IPS DF 4.7 (cell line): ENCODE data around the gene FAF2.

Experiments
- DNase-seq: peaks from one replicate; pipeline ENCODE4 v3.0.0-alpha.2; 2013; ENCODE audit warnings: low spot score; ENCODE audit errors: extremely low read depth

Gene FAF2

DNA sequence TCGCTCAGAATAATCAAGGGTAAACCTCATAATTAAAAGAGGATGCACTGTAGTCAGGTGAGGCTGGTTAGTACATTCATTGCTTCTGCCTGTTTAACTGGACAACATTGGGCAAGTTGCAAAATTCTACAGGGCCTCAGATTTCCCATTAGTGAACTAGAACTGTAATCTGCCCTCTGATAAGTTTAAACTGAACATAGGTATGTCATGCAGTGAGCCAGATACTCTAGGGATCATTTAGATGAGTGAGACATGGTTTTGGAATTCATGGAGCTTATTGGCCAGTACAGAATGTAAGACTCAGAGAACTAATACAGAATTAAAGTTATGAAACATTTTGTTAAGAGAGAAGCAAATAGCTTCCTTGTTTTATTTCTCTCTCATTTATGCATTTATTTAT, 53.1 kb downstream of the FAF2 start:
- no peak for DNase-seq

DNA sequence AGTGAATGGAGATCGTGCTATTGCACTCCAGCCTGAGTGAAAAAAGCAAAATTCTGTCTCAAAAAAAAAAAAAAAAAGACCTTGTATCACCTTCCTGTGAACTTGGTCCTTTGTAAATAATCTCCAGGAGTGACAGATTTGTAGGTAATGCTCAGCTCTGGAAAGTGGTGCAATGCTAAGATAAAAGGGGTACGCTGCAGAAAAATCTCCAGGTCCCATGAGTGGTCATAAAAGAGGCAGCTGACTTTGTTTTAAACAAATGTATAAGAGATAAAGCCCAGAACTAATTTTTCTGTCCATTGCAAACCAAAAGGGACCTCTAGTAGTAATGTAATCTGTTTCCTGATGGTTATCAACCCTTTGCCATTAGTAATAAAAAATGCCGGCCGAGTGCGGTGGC, 55.3 kb downstream of the FAF2 start:
- no peak for DNase-seq

DNA sequence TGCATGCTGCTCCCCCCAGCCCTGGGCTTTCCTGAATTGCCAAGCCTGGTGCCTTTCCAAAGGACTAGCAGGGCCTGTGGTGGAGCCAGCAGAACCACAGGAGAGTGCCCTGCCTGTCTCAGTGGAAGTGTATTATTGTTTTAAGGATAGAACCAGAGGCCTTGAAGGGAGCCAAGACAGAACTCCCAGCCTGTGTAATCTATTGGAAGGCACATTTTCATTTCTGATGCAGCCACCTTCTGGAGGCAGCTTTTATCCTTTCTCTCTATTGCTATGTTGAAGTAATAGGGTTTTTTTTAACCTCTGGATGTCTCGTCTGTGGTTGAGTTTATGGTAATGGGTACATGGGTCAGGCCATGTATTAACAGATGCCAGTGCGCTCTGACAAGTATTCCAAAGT, 59.7 kb downstream of the FAF2 start:
- no peak for DNase-seq

DNA sequence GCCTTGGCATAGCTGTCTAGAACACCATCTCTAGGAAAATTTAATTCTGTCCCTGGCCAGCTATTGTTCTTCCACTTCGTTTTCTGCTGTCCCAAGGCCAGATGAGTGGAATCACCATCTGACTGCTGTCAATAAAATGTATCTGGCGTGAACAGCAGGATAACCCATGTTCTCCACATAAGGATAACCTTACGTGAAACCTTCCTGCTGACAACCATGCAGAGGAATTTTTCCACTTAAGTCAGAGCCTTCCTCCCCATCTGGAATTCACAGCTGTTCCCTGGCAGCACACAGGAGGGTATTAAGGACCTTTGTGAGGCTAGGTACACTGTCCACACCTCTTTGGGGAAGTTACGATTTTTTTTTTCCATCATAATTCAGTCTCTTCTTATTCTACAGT, 60.4 kb downstream of the FAF2 start:
- DNase-seq = no peak

DNA sequence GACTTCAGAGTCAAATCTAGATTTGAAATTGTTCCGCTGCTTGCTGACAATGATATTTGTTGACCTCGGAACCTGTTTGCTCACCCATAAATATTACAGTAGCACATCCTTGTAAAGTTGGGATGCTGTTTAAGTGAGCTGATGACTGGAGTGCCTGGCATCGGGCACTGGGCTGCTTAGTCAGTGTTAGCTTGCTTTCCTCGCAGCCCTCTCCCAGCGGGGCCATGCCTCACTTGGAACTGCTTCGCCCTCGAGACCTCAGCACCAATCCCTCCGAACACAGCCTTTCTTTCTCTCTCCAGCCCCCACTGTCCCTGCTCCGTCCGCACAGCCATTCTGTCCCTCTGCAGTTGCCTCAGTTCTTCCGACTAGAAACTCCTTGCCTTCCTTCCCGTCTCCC, 65.6 kb downstream of the FAF2 start:
- no peak for DNase-seq

DNA sequence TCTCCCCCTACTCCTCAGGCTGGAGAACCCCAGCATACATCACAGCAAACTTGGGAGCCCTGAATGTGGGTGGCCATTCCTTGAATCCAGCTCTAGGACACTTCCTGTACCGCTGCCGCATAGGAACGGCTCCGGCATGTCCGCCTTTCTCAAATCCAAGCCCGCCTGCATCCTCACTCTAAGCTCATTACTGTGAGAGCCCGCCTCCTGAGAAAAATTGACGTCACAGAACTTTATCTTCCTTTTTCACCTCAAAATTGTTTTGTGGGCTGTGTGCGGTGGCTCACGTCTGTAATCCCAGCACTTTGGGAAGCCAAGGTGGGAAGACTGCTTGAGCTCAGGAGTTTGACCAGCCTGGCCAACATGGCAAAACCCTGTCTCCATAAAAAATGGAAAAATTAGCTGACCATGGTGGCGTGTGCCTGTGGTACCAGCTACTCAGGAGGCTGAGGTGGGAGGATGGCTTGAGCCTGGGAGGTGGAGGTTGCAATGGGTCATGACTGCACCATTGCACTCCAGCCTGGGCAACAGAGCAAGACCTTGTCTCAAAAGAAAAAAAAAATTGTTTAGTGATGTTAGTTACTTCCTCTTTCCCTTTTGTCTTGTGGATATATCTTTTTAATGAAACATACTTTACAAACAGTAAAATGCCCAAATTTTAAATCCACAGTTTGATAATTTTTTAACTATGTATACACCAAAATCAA, 66.2 kb downstream of the FAF2 start:
- DNase-seq = no peak

DNA sequence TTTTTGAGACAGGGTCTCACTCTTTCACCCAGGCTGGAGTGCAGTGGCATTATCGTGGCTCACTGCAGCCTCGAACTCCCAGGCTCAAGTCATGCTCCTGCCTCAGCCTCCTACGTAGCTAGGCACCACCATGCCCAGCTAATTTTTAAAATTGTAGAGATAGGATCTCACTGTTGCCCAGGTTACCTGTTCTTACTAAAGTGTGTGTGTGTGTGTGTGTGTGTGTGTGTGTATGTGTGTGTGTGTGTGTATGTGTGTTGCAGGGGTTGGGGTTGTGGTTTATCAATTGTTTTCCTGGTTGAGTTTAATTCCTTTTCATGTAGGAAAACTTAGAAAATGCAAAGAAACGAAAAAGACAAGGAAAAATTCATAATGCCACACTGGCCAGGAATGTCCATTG, 67.2 kb downstream of the FAF2 start:
- DNase-seq = no peak

DNA sequence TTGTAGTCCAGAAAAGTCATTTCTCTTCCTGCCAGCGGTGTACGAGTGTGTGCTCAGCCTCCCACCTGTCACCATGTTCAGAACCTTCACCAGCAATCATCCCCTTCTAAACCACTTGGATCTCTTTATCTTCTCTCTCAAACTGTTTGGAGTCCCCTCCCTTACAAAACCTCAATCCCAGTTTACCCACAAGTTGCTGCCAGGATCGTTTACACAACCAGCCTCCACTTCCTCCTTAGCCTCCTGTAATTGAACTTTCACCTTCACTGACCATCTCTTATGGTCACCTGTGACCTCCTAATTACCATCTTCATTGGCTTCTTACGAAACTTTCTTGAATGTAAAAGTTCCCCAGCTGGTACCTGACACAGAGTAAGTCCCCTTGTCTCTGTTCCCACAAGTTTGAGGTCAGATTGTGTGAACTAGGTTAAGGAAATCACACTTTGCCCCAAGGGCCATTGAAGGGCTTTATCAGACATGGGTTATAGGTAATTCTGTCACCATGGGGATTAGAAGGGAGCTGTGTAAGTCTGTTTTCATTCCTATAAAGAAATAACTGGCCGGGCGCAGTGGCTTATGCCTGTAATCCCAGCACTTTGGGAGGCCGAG, 69.0 kb downstream of the FAF2 start:
- DNase-seq = no peak

DNA sequence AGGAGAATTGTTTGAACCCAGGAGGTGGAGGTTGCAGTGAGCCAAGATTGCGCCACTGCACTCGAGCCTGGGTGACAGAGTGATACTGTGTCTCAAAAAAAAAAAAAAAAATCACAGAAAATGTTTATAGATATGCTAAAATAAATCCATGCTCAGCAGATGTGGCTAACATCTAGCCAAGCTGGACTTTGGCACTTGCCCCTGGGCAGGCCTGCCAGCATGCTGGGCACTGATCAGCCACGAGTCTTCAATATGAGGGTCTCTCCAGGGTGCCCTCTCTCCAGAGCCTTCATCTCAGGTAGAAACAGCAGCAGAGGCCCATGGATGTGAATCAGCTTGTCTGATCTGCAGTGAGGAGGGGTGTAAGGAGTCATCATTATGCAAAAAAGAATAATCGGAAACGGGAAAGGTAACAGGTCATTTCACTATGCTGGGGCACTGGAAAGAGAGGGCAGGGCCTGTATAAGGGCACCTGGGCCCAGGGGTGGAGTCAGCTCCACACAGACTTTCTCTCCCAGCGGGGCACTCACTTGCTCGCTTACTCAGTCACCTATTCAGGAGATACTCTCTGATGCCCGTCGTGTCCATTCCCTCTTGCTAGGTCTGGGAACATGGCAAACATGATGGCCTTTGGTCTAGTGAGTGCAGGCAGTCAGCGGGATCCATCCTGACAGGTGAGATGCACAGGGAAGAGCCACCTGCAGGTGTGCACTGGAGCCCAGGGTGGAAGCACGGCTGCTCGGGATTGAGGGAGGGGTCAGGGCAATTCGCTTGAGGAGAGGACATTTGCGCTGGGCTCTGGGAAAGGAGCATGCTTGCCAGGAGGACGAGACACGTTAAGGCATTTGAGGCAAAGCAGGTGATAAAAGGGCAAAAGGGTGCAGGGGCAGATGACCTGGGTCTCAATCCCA, 71.9 kb downstream of the FAF2 start:
- no peak for DNase-seq

DNA sequence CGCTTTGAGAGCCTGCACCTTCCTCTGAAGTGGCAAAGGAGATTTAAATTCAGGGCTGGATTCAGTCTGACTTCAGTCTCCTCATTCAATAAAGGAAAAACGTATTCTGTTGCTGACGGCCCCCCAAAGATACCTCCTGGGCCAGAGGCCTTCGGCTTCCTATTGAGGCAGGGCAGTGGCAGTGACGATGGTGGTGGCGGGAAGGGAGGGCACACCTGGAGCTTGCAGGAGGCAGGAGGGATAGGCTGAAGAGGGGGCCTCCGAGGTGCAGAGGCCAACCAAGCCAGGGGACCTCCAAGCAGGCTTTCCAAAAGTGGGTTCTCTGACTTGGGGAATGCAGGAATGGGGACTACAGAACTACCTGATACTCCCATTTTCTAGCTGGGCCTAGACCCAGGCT, 73.1 kb downstream of the FAF2 start:
- DNase-seq = no peak

DNA sequence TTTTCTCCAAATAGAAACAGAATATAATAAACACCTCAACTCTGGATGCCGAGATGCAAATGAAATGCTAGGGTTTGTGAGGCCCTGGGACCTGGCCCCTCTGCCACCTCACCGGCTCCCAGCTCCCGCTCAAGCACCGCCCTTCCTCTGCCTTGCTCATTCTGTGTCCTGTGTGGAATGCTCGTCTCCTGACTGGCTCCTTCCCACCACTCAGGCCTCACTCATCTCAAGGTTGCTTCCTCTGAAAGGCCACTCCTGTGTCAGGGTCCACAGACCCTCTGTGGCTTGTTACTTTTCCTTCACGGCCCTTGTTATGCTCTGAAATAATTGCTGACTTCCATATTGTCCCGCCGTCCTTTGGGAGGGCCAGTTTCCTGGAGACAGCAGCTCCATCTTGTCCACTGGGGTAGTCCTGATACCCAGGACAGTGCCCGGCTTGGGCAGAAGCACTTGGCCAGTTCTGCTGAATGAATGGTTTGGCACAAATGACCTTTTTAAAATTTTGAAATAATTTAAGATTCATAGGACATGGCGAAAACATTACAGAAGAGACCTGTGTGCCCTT, 73.6 kb downstream of the FAF2 start:
- DNase-seq = no peak

DNA sequence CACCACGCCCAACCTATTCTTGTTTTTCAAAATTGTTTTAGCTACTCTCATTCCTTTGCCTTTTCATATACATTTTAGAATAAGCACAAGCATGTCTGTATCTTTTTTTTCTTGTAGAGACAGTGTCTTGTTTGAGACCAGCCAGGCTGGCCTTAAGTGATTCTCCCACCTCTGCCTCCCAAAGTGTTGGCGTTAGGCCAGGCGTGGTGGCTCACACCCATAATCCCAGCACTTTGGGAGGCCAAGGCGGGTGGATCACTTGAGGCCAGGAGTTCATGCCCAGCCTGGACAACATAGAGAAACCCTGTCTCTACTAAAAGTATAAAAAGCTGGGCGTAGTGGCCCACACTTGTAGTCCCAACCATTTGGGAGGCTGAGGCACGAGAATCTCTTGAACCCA, 76.0 kb downstream of the FAF2 start:
- no peak for DNase-seq

DNA sequence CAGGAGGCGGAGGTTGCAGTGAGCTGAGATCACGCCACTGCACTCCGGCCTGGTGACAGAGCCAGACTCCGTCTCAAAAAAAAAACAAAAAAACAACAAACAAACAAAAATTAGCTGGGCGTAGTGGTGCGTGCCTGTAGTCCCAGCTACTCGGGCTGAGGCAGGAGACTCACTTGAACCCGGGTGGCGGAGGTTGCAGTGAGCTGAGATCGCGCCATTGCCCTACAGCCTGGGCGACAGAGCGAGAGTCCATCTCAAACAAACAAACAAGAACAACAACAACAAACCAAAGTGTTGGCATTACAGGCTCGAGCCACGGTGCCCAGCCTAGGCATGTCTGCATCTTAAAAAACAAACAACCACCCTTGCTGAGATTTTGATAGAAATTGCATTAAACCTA, 76.8 kb downstream of the FAF2 start:
- DNase-seq = no peak

DNA sequence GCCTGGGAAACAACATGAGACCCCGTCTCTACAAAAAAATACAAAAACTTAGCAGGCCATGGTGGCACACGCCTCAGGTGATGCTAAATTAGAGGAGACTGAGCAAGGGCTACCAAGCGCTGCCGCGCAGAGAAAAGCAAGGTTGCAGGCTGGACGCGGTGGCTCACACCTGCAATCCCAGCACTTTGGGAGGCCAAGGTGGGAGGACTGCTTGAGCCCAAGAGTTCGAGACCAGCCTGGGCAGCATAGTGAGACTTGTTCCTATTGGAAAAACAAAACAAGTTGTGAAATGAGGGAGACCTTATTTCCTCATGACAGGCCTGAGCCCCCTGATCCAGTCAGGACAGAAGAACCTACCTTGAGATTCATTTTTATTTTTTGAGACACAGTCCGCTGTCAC, 77.5 kb downstream of the FAF2 start:
- no peak for DNase-seq

DNA sequence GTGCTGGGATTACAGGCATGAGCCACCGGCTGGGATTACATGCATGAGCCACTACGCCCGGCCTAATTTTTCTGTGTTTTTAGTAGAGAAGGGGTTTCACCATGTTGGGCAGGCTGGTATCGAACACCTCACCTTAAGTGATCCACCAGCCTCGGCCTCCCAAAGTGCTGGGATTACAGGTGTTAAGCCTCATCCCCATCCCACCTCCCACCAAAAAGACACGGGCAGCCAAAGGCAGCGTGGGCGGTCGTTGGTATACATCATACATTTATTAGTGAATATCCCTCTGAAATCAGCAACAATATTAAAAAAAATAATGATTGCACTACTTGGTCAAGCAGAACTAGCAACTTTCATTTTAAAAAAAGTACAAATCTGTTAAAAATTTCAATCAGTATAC, 78.3 kb downstream of the FAF2 start:
- no peak for DNase-seq

DNA sequence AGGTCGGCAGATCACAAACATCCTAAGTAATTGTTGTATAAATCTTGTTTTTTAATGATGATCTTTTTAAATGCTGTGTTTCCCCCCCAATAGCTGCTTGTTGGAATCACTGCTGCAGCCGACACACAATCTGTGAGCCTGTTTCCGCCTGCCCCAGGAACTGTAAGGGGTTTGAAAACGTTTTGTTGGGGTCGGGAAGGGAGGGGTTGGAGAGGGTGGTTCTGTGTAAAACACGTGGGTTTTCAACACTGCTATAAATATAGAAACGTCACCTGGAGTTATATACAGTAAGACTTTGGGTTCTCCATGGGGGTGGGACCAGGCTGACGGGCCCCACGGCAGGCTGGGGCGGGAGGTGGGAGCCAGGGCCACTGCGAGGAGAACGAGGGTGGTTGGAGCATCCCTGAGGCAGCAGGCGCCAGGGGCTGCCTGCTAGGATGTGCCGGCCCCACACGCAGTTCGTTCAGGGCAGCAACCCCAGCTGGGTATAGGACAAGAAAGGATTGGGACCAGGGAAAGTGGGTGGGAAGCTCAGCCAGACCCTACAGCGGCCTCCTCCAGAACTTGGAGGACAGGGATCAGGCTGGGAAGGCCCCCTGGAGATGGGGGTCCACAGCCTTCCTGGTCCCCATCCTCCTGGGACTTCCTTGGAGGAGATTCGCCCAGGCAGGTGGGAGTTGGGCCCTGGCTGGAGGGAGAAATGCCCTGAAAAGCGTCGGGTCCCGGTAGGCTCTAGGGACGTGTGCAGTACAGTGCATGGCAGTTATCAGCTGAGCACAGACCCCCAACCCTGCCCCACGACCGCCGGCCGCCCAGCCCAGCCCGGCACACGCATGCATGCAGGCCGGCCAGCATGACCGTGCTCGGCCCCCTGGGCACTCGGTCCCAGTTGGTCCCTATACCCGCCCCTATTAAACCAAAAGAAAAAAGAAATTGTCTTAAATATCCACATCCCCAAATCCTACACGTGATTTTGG, 79.3 kb downstream of the FAF2 start:
- no peak for DNase-seq

DNA sequence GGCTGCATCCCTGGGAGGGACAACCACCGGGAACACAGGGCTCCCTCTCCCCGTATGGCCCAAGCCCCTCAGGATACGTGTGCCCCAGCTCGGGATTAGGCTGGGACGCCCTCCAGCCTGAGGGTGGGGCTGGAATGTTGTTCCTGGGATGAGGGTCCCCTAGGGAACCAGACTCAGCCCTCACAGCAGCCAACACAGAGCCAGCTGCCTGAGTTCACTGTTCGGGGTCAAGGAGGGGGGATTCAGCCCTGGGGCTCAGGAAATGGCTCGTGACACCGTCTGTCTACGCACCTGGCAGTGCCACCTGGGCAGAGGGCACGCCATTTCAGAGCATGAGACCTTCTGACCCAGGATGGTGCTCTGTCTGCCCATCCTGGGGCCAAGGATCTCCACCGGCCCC, 80.1 kb downstream of the FAF2 start:
- DNase-seq = no peak

DNA sequence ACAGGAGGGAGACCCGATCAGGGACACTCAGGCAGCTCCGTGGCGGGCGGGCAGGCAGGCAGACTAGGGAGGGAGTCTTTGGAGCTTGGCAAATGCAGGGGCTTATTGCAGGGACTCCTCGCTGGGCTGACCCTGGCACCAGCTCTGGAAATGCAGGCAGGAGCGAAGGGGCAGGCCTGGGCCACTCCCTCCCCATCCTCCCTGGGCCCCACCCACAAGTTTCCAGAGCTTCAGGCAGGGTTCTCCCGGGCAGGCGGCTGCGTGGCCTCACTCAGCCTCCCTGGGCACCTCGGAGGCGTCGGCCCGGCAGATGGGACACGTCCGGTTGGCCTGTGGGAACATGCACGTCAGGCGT, 80.6 kb downstream of the FAF2 start:
- DNase-seq = no peak

DNA sequence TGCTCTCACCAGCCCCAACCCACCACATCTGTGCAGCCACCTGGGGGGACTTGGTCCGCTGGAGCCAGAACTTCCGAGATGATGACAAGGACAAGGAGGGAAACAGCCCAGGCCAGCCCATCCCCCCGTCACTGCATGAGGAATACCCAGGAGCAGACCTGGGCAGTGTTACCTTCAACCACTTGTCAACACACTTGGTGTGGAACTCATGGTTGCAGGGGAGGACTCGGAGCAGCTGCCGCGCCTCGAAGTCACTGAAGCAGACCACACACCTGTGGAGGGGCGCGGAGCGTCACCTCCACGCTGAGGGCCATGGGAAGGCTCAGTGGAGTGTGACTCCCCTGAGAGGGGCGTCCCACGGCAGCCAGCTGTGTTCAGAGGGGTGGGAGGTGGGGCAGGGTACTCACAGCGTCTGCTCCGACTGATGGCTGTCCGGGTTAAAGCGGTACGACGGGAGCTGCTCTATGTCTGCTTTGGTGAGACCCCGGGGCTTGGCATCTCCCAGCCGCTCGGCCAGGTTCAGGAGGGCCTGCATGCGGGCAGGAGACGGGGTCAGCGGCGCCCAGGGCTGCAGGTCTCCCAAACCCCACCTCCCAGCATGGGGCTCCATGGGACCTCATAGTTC, 81.0 kb downstream of the FAF2 start:
- DNase-seq = no peak

DNA sequence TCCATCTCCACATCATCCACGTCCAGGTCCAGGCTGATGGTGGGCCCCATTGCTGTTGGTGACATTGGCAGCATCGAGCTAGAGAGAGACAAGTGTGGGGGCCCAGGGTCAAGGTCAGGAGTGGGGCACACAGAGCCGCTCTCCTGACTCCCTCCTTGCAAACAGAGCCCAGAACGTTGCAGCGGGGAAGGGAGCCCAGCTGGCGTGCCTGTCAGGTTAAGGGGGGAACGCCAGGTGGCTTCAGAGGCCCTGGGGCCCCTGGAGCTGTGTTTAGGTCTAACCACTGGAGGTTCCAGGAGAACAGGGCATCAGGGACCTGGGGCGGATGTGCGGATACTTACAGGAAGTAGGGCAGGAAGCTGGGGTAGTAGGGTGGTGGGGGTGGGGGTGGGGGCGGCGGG, 81.6 kb downstream of the FAF2 start:
- no peak for DNase-seq
